A673 (cell line): Measurements from ENCODE around the gene MACROH2A1. TPM values are rescaled to one million over a fixed set of nuclear protein-coding genes. Genes with fewer than 3 reads are reported as not detected.

Experiments used
- BruUV-seq: library from RNA; stranded (reverse); fragments of 400-500 nt; replicated peaks from 2 replicates; lab custom pipeline; 2021; lab: Mats Ljungman, UMichigan
- CTCF ChIA-PET: fragments of 300-600 bp; sonication (Branson Sonifier 250); formaldehyde crosslinking; loops from one replicate; lab custom pipeline; 2022; ENCODE audit warnings: antibody characterized with exemption; lab: Charles Lee
- POLR2A ChIA-PET: fragments of 300-600 bp; sonication (Branson Sonifier 250); formaldehyde crosslinking; loops from one replicate; lab custom pipeline; 2022; ENCODE audit warnings: antibody characterized with exemption; ENCODE audit not compliant: low non-redundant PET; lab: Charles Lee
- DNase-seq: peaks from one replicate; pipeline ENCODE4 v3.0.0-alpha.2; 2015; ENCODE audit warnings: low spot score
- H3K27ac ChIP-seq: fragments of 200-600 bp; sonication (generic); 2 replicates; pipeline ENCODE4 v1.5.1; 2016; ENCODE audit warnings: mixed run types, low read depth, mild to moderate bottlenecking, mixed read lengths, antibody characterized with exemption, low read length; ENCODE audit not compliant: poor library complexity, severe bottlenecking
- H3K27me3 ChIP-seq: fragments of 200-600 bp; sonication (generic); replicated peaks from 2 replicates; pipeline ENCODE4 v1.6.1; 2017; ENCODE audit warnings: mixed run types, low read depth, mild to moderate bottlenecking, mixed read lengths, antibody characterized with exemption, low read length; ENCODE audit not compliant: insufficient read depth, poor library complexity
- H3K36me3 ChIP-seq: fragments of 200-600 bp; sonication (generic); 2 replicates; pipeline ENCODE4 v1.6.1; 2016; ENCODE audit warnings: mixed run types, mild to moderate bottlenecking, mixed read lengths, antibody characterized with exemption, low read length; ENCODE audit not compliant: insufficient read depth, poor library complexity, severe bottlenecking
- H3K4me1 ChIP-seq: fragments of 200-600 bp; sonication (generic); 2 replicates; pipeline ENCODE4 v1.6.1; 2017; ENCODE audit warnings: mixed run types, mild to moderate bottlenecking, mixed read lengths, antibody characterized with exemption, low read length; ENCODE audit not compliant: insufficient read depth, poor library complexity, severe bottlenecking
- H3K4me3 ChIP-seq: fragments of 200-600 bp; sonication (generic); 2 replicates; pipeline ENCODE4 v1.5.1; 2016; ENCODE audit warnings: low read depth, mixed run types, mild to moderate bottlenecking, mixed read lengths, low read length; ENCODE audit not compliant: poor library complexity, severe bottlenecking
- H3K9me3 ChIP-seq: fragments of 200-600 bp; sonication (generic); 2 replicates; pipeline ENCODE4 v1.6.1; 2016; ENCODE audit warnings: mixed run types, low read depth, mild to moderate bottlenecking, mixed read lengths, antibody characterized with exemption, low read length; ENCODE audit not compliant: poor library complexity, severe bottlenecking
- EZH2 ChIP-seq: fragments of 200-600 bp; sonication (generic); IDR thresholded peaks from 2 replicates; pipeline ENCODE4 v1.6.1; 2017; ENCODE audit warnings: borderline replicate concordance, low read depth, mild to moderate bottlenecking, mixed read lengths, antibody characterized with exemption, low read length; ENCODE audit not compliant: poor library complexity, severe bottlenecking
- intact Hi-C: fragments of 100-400 bp; cut with micrococcal nuclease; formaldehyde crosslinking; loops from one replicate; pipeline ENCODE4 v1.10.0; 2022; ENCODE audit not compliant: unreplicated experiment
- total RNA-seq: library from RNA; stranded (reverse); gene quantifications from 2 replicates; pipeline ENCODE4 v1.2.3, GENCODE V29; 2021
- TF ChIP-seq, protein P1 (sequence below): fragments of 300-800, 200-600 bp; sonication (generic); conservative IDR thresholded peaks from 2 replicates; pipeline ENCODE4 v1.5.1; 2017; ENCODE audit warnings: low read depth, mild to moderate bottlenecking, antibody characterized with exemption, low read length, moderate library complexity, mixed read lengths

MACROH2A1 gene
- total RNA-seq, 1 experiment from 2014 or later = 264 TPM

GRCh38 chr5:135446615-135447014 lies 47.6 kb upstream of the MACROH2A1 start:
- no peaks in the 10 kb centered on the region for H3K4me1 ChIP-seq
- no TSS peak for BruUV-seq
- no peak overlapping the region for H3K27ac ChIP-seq
- no peak for TF ChIP-seq EZH2
- TF ChIP-seq, protein P1, sequence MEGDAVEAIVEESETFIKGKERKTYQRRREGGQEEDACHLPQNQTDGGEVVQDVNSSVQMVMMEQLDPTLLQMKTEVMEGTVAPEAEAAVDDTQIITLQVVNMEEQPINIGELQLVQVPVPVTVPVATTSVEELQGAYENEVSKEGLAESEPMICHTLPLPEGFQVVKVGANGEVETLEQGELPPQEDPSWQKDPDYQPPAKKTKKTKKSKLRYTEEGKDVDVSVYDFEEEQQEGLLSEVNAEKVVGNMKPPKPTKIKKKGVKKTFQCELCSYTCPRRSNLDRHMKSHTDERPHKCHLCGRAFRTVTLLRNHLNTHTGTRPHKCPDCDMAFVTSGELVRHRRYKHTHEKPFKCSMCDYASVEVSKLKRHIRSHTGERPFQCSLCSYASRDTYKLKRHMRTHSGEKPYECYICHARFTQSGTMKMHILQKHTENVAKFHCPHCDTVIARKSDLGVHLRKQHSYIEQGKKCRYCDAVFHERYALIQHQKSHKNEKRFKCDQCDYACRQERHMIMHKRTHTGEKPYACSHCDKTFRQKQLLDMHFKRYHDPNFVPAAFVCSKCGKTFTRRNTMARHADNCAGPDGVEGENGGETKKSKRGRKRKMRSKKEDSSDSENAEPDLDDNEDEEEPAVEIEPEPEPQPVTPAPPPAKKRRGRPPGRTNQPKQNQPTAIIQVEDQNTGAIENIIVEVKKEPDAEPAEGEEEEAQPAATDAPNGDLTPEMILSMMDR = no peak
- H3K9me3 ChIP-seq = no peaks in the 10 kb centered on the region
- ChIA-PET POLR2A (no interaction called here), CTCF (interaction anchor here (1.2 kb wide), 1 partner anchor 11 kb away, joined by 4 read pairs; no protein-coding TSS in a partner anchor)
- H3K4me3 ChIP-seq = no peak overlapping the region
- intact Hi-C loops = no loop called here
- DNase-seq = no peak
- no peaks in the 10 kb centered on the region for H3K36me3 ChIP-seq
- H3K27me3 ChIP-seq = peaks cover 4% of the 10 kb centered on the region

DNA sequence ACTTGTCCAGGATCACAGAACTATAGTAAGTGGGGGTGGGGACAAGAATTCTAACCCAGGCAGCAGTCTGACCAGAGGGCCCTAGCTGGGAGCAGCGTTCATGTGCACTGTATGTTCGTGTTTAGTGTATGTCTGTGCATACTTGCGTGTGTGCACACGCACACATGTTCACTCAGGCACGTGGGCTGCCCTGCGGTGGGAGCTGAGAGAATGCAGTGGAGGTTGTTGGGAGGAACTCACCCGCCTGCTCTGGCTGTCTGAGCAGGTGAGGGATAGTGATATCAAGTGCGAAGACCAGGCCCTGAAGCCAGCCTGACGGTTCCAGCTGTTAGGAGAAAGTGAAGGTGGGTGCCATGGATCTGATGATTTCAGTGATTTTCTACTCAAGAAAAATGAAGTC lies 47.2 kb upstream of the MACROH2A1 start:
- no TSS peak for BruUV-seq
- no peak for TF ChIP-seq EZH2
- TF ChIP-seq, protein P1 = no peak
- POLR2A ChIA-PET = no interaction called here
- DNase-seq = no peak
- CTCF ChIA-PET = interaction anchor here (1.2 kb wide), 1 partner anchor 11 kb away, joined by 4 read pairs; no protein-coding TSS in a partner anchor
- intact Hi-C loops = no loop called here
- Histone ChIP-seq H3K4me3 (no peak overlapping the region), H3K9me3 (no peaks in the 10 kb centered on the region), H3K27me3 (peaks cover 3% of the 10 kb centered on the region), H3K36me3 (no peaks in the 10 kb centered on the region), H3K27ac (no peak overlapping the region), H3K4me1 (no peaks in the 10 kb centered on the region)

DNA sequence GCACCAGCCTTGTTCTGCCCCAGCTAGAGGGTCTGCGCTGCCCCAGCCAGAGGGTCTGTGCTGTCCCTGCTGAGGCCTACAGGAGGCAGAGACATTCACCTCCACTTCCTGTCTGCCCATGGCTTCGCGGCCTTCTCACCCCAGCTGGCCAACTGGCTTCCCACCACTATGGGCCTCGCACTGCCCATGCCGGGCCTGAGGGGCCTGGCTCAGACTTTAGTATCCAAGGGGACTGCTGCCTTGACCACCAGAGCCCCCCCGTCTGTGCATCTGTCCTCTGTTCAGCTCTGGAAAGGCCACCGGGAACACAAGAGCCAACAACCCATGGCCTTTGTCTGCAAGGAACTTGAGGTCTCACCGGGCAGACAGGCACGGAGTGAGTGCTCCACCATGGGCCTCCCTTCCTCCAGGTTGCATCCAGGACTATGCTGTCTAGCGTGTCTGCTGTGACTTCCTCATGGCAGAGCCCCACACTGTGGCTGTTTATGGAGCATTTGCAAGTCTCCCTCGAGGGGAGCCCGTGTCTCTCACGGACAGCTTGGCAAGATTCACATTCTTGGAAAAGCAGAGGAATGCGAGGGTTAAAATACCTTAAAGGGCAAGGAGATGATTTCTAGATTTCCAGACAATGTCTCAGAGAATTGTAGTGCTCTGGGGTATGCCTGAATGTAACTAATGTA lies 46.4 kb upstream of the MACROH2A1 start:
- Histone ChIP-seq H3K4me1 (no peaks in the 10 kb centered on the region), H3K27me3 (peaks cover 3% of the 10 kb centered on the region), H3K4me3 (no peak overlapping the region), H3K9me3 (no peaks in the 10 kb centered on the region), H3K27ac (no peak overlapping the region), H3K36me3 (no peaks in the 10 kb centered on the region)
- TF ChIP-seq, protein P1 = no peak
- TF ChIP-seq EZH2 = no peak
- ChIA-PET POLR2A (no interaction called here), CTCF (interaction anchor here (0.7 to 1.2 kb wide), 2 partner anchors 12 to 241 kb away, joined by 3 to 4 read pairs; no protein-coding TSS in a partner anchor)
- no TSS peak for BruUV-seq
- intact Hi-C loops = no loop called here
- no peak for DNase-seq
